GM19025 (cell line): ENCODE results near the gene FAM110A.

ENCODE experiments used
- ATAC-seq: cut with Tn5 transposase; IDR thresholded peaks from one replicate; pipeline ENCODE4 v1.9.1; 2021; ENCODE audit warnings: mild to moderate bottlenecking, low read depth, moderate library complexity; ENCODE audit not compliant: unreplicated experiment

FAM110A gene

GRCh38 chr20:869606-870005 lies 36.1 kb downstream of the FAM110A start:
- no peak for ATAC-seq

DNA sequence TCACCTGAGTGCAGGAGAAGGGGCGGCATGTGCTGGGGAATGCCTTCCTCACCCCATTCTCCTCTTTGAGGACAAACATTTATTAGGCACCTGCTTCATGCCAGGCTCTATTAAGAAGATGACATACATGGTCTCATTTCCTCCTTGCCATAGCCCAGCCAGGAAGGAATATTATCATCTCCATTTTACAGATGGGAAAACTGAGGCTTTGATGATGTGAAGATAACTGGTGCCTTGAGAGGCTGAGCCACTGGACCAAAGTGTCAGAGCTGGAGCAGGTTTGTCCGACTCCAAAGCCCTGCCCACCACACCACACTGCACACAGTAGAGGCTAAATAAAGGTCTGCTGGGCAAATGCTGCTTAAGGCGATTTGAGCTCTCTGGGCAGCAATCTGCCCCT lies 37.2 kb downstream of the FAM110A start:
- ATAC-seq: no peak

- no peak for ATAC-seq
These were observed 37.9 kb downstream of the FAM110A start for GRCh38 chr20:871436-871835.

DNA sequence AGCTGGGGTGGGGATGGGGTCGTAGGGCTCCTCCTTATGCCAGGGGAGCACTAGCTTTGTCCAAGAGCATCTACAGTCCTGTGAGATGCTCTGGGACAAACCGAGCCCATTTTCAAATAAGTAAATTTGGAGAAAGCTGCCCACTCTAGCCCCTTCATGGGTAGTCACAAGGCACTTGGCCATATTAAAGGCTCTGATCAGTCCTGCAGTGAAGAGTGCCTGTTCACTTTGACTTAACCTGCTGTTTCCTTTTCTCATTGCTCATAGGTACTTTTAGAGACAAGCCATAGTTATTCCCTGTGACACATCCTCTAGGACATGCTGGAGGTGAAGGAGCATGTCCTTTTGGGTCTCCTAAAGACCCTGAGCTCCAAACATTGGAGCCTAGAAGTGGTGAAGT lies 38.4 kb downstream of the FAM110A start:
- no peak for ATAC-seq

DNA sequence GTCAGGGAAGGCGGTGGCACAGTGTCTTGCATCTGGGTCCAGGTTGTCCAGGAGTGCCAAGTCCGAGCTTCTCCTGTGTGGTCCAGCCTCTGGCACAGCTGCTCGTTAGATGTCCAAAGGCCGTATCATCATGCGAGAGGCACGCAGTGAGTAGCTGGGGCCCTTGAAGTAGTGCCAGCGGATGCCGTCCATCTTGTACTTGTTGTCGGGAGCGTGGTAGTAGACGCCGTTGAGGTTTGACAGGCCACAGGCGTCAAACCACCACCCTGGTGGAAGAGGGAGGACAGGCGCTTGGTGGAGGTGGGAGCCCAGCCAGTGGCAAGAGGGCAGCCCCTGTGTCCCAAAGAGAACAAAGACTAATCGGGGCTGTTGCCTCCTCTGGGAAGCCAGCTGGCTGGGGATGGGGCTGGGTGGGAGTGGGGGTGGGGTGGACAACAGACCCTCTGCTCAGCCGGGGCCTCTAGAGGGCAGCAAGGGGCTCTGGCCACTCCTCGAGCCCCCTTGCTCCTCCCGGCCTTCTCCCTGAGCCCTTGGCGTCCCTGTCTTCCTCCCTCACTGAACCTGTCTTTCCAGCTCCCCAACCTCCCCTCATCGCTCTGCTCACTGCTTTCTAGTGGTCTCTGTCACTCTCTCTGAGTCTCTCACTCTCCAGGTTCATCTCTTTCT lies 39.5 kb downstream of the FAM110A start:
- no peak for ATAC-seq

DNA sequence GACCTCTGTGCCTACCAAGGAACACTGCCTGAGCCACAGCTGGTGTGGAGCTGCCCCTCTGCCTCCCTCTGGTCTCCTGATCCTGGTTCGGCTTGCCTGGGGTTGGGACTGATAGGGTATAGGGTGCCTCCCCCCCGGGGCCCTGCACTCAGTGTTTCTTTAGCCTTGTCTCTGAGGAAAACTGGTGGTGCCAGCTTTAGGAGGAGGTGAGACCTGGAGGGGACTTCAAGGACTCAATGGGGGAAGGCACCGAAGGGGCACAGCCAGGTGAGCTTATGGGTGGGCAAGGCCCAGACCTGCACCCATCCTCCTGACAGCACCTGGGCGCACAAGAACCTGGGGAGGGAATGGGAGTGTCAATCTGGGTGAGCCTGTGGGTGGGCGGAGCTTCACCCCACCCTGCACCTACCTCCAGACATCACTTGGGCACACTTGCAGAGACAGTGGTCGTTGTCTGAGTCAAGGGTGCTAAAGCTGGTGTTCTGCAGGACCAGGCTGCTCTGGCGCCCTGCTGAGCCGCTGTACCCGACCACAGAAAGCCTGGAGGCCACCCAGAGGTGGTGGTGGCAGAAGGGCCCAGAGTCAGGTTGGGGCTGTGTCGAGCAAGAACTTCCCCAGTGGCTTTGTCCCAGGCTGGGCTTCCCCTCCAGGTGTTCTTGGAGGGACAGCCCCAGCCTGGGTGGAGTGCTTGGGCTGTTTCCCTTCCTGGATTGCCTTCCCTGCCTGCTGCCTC lies 40.5 kb downstream of the FAM110A start:
- ATAC-seq: no peak

DNA sequence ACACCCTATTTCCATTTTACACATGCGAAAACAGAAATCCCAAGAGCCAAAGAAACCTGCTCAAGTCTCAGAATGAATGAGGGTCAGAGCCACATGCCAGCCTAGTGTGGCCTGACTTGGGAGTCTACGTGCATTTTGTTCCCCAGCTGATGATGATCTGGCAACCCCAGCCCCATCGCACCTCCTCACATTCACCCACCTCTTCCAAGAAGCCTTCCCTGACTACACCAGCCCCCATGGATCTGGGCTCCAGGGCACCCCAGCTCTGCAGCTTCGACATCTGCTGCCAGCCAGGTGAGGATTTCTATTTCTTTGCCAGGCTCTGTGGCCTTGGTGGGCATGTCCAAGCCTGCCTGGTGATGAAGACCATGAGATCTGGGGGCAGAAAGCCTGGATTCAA lies 41.6 kb downstream of the FAM110A start:
- no peak for ATAC-seq

DNA sequence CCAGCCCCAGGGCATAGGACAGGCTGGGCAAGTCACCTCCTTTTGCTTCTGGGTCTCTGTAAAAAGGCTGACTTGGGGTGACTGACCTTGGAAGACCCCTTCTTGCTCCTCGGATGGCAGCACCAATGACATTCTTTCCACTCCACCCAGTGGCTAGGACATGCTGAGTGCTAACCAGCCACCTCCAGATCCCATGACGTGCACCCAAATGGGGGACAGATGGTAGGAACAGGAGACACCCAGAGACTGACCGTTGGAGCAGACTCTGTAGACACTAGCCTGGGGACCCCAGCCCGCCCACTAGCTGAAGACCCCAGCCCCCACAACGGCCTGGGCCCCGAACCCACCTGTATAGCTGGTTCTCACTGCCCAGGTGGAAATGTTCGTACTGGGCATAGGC lies 44.3 kb downstream of the FAM110A start:
- ATAC-seq: no peak

DNA sequence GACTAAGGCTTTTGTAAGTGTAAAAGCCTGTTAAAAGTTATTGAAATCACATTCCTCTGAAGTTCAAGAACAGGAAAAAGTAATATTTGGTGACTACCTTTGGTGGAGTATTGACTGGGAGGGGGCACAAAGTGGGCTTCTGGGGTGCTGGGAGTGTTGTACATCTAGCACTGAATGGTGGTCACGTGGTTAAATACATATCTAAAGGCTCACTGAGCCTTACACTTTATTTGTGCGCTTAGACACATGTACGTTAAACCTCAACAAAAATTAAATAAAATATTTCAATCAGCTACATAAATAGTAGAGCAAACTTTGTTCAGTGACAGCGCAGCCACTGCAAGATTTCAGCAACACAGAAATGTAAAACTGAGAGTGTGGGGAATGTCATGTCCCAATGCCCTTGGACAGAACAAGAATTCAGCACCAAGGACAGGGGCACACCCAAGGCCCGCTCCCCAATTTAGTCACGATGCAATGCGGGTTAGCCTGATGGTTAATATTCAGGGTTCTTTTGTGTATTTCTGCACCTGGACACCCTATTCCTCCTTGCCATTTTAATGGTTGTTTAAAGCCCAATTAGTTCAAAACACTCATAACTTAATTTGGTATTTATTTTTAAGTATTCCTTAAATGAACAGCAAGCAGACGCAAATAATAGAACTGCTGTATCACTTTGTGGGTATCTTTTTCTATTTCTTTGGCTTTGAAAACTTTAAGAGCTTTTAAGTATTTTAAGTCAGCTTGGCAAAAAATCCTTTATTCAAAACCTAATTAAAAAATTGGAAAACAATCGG lies 45.2 kb downstream of the FAM110A start:
- no peak for ATAC-seq

DNA sequence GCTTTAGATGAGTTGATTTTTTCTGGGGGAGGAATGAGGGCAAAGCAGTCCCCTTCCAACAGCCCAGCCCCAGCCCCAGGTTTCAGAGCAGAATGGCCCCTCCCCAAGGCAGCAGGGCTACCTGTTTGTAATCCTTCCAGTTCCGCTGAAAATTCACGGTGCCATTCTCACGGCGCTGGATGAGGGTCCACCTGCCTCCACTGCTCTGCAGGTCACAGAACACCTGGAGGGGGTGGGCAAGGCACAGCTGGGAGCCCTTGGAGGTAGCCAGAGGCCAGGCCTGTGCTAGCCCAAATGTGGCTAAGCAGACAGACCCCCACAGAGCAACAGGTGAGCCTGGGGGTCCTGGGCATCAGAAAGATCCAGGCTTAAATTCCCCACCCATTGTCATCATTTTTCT lies 46.1 kb downstream of the FAM110A start:
- ATAC-seq: no peak

GRCh38 chr20:881051-881782 lies 47.7 kb downstream of the FAM110A start:
- no peak for ATAC-seq

- no peak for ATAC-seq
These were observed 48.2 kb downstream of the FAM110A start for GRCh38 chr20:881783-882144.

DNA sequence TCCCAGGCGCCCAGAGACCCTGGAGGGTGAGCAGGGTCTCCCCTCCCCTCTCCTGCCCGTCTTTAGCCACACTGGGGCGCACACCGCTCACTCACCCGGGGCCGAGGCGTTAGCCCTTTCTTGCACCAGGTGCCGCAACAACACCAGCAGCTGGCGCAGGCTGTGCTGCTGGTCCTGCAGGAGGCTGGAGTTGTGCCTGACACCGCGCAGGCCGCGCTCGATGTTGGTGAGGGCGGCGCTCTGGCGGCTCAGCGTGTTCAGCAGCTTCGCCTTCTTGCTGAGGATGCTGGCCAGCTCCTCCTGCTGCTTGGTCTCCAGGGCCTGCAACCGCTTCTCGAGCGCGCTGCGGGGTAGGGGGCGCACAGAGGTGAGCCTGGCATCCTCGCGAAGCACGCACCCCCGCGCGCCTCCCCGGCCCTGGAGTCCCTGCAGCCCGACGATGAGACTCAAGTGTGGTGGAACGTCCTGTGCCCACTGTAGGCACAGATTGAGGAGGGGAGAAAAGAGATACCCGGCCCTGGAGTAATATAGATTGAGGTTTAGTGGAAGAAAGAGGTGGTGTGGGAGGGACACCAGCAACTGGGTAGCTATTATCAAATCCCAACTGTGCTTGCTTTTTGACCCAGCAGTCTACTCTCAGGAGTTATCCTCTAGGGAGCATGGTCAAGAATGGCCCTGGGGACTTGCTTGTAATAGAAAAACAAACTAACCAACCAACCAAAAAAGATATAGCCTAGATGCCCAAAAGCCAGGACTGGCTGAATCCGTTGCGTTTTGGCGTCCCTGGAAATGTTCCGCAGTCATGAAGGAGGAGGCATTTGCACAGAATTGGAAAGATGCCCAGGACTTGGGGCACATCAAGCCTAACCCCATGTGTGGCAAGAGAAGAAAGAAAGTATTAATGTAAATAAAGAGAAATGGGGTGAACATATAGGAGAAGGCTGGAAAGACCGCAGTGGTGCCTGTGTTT lies 51.8 kb downstream of the FAM110A start:
- no peak for ATAC-seq

- no peak for ATAC-seq
These were observed 53.6 kb downstream of the FAM110A start for GRCh38 chr20:887137-887536.

DNA sequence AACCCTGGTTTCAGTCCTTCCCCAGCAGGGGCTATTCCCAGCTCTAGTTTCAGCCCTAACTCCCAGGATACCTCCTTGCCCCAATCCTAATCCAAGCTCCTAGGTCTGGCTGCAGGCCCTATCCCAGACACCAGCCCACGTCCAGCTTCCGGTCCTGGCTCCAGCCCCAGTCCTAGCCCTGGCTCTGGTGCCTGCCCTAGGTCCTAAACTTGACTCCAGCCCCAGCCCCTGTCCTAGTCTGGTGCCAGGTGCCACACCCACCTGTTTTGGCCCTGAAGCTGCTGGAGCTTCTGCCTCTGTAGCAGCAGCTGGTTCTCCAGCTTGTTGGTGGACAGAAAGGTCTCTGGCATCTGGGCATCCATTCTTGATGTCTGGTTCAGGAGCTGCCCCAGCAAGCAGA lies 54.5 kb downstream of the FAM110A start:
- no peak for ATAC-seq

- no peak for ATAC-seq
These were observed 55.6 kb downstream of the FAM110A start for GRCh38 chr20:889106-889505.

- no peak for ATAC-seq
These were observed 56.5 kb downstream of the FAM110A start for GRCh38 chr20:889932-890463.

DNA sequence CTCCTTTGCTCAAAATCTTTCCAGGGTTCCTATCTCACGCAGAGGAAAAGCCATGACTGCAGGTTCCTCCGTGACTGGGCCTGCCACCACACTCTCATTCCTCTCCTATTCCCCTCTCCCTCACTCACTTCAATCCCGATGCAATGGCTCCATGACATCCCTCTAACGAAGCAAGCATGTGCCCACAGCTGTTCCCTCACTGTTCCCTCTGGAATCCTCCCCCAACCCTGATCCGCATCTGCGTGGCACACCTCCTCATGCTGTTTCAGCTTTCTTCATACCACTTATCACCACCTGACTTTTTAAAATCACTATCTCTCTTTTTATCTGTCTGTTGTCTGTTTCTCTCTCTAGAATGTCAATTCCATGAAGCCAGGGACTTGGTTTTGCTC lies 57.1 kb downstream of the FAM110A start:
- ATAC-seq: no peak

- ATAC-seq: no peak
These were observed 57.7 kb downstream of the FAM110A start for GRCh38 chr20:891058-891705.
